Endothelial cell of umbilical vein (primary cell): ENCODE results near the gene CCDC80.

Experiments
- EZH2 ChIP-seq: IDR thresholded peaks from 2 replicates; pipeline ENCODE4 v1.6.1; 2012; ENCODE audit warnings: borderline replicate concordance, low read depth, mild to moderate bottlenecking, moderate library complexity, low read length, inconsistent platforms; ENCODE audit not compliant: severe bottlenecking
- FOS ChIP-seq: IDR thresholded peaks from 2 replicates; pipeline ENCODE4 v1.6.1; 2011; ENCODE audit warnings: mild to moderate bottlenecking, low read length, moderate library complexity, borderline replicate concordance; ENCODE audit not compliant: insufficient read depth
- GATA2 ChIP-seq: IDR thresholded peaks from 2 replicates; pipeline ENCODE4 v1.7.0; 2011; ENCODE audit warnings: low read depth, mild to moderate bottlenecking, moderate library complexity, mixed read lengths, low read length; ENCODE audit not compliant: insufficient read length, insufficient read depth
- JUN ChIP-seq: IDR thresholded peaks from 2 replicates; pipeline ENCODE4 v1.6.1; 2011; ENCODE audit warnings: borderline replicate concordance, low read depth; ENCODE audit not compliant: insufficient read length, insufficient read depth
- MAX ChIP-seq: IDR thresholded peaks from 2 replicates; pipeline ENCODE4 v1.6.1; 2011; ENCODE audit not compliant: insufficient read depth, insufficient read length
- MYC ChIP-seq: IDR thresholded peaks from one replicate; pipeline ENCODE4 v1.6.1; 2011; ENCODE audit warnings: mild to moderate bottlenecking, low read depth, low read length
- POLR2A ChIP-seq: IDR thresholded peaks from 2 replicates; pipeline ENCODE4 v1.6.1; 2012; ENCODE audit warnings: low read depth, mild to moderate bottlenecking, control low read depth, low read length
- POLR2AphosphoS5 ChIP-seq: IDR thresholded peaks from 2 replicates; pipeline ENCODE4 v1.6.1; 2012; ENCODE audit warnings: low read depth, mild to moderate bottlenecking, control low read depth, low read length, moderate library complexity; ENCODE audit not compliant: insufficient read depth
- TF ChIP-seq, protein P1 (sequence below), 2 donors: IDR thresholded peaks; 1 replicate in 1 of 2; 2 replicates in 1 of 2; pipeline ENCODE4 v1.5.1; 2011; ENCODE audit warnings: low read length in 2 of 2, mild to moderate bottlenecking in 2 of 2, moderate library complexity in 2 of 2, control low read depth in 1 of 2, inconsistent platforms in 1 of 2, low read depth in 1 of 2; ENCODE audit not compliant: insufficient read depth in 1 of 2; ENCODE audit errors: extremely low read depth in 1 of 2

DNA sequence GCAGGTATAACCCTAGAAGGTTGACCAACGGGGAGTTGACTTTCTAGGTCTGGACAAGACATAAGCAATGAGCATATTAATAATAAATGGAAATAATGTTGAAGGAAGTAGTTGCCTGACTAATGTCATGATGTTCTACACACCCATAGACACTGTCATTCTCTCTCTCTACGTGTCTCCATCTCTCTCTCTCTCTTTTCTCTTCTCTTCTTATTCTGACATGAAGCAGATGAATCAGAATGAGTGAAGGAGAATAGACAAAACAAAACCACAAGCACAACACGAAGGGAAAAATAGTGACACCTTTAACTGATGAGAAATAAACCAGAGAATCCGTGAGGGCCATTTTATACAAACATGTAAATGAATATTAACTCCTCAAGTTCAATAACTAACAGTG is 26.7 kb upstream of the CCDC80 start:
- TF ChIP-seq POLR2A: no peak
- no peak for TF ChIP-seq EZH2
- TF ChIP-seq, protein P1, sequence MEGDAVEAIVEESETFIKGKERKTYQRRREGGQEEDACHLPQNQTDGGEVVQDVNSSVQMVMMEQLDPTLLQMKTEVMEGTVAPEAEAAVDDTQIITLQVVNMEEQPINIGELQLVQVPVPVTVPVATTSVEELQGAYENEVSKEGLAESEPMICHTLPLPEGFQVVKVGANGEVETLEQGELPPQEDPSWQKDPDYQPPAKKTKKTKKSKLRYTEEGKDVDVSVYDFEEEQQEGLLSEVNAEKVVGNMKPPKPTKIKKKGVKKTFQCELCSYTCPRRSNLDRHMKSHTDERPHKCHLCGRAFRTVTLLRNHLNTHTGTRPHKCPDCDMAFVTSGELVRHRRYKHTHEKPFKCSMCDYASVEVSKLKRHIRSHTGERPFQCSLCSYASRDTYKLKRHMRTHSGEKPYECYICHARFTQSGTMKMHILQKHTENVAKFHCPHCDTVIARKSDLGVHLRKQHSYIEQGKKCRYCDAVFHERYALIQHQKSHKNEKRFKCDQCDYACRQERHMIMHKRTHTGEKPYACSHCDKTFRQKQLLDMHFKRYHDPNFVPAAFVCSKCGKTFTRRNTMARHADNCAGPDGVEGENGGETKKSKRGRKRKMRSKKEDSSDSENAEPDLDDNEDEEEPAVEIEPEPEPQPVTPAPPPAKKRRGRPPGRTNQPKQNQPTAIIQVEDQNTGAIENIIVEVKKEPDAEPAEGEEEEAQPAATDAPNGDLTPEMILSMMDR (IDR thresholded peaks at IDR 0.05; ENCODE audit: extremely low read depth in 1 of 2, insufficient read depth in 1 of 2, low read depth in 1 of 2, low read length in 2 of 2): no peak
- TF ChIP-seq POLR2AphosphoS5: no peak
- no peak for TF ChIP-seq MYC
- no peak for TF ChIP-seq GATA2
- TF ChIP-seq MAX: no peak
- TF ChIP-seq JUN: no peak
- TF ChIP-seq FOS: no peak
